ENCODE data around the gene RRM1.

RRM1 gene

DNA sequence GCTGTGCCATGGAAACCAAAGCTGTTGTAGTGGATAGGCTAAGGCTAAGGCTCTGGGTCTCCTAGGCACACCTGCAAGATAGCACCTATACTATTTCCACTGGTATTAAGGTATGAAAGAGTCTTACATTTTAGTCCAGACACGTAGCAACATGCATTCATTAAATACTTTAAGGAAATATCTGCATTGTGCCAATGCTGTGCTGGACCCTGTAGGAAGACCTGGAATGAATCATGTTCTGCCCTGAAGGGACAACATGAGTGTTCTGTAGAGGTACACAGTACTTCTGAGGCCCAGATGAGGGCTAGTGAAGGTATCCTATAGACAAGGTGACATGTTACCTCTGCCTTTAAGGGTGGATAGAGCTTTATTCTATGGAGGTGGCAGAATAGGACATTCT is 35.2 kb upstream of the RRM1 start:
- TF ChIP-seq, protein P1, sequence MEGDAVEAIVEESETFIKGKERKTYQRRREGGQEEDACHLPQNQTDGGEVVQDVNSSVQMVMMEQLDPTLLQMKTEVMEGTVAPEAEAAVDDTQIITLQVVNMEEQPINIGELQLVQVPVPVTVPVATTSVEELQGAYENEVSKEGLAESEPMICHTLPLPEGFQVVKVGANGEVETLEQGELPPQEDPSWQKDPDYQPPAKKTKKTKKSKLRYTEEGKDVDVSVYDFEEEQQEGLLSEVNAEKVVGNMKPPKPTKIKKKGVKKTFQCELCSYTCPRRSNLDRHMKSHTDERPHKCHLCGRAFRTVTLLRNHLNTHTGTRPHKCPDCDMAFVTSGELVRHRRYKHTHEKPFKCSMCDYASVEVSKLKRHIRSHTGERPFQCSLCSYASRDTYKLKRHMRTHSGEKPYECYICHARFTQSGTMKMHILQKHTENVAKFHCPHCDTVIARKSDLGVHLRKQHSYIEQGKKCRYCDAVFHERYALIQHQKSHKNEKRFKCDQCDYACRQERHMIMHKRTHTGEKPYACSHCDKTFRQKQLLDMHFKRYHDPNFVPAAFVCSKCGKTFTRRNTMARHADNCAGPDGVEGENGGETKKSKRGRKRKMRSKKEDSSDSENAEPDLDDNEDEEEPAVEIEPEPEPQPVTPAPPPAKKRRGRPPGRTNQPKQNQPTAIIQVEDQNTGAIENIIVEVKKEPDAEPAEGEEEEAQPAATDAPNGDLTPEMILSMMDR (IDR thresholded peaks at IDR 0.05; ENCODE audit: insufficient read depth, low read depth, low read length, missing control alignments): no peak
- DNase-seq (ENCODE audit: low read depth): no peak

DNA sequence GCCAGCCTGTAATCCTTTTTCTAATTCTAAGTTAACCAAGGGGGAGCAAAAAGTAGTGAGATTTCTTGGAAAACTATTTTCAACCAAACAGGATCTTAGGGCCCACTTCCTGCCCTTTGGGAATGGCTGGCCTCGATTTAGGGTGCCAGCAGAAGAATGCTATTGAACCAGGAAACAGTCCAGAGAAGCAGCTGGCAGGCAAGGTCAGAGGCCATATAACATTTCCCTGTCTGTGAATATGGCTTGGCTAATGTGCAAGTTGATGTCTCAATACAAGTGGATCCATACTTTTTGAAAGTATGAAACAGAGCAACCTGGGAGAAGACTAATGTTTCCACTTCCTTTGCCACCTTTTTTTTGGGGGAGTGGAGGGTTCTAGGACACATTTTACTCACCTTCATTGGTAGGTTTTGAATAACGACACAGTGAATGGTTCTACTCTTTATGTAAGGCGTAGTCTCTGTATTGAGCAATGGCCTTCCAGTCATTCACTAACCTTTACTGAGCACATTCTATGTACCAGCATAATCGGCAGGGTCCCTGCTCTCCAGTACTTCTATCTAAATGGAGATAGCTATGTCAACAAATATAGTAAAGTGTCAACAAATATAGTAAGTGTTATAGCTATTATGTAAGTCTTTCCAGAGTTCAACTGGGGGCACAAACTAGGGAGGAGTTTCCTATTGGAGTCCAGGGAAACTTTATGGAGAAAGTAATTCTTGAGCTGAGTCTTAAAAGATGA is 34.2 kb upstream of the RRM1 start:
- TF ChIP-seq, protein P1 (IDR thresholded peaks at IDR 0.05; ENCODE audit: insufficient read depth, low read depth, low read length, missing control alignments): no peak
- H3K4me3 ChIP-seq (ENCODE audit: low read depth, low read length): no peak overlapping the region
- no peak for DNase-seq (ENCODE audit: low read depth)

More for the DNA sequence above, 35.2 kb upstream of the RRM1 start:
- no peak overlapping the region for H3K4me3 ChIP-seq (ENCODE audit: low read depth, low read length)

DNA sequence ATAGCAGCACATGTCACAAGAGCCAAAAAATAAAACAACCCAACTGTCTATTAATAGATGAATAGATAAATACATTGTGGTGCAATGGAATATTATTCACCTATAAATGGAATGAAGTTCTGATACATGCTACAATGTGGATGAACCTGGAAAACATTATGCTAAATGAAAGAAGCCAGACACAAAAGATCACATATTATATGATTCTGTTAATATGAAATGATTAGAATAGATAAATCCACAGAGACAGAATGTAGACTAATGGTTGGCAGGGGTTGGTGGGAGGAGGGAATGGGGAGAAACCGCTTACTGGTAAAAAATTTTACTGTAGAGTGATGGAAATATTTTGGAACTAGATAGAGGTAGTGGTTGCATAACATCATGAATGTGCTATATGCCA is 32.9 kb upstream of the RRM1 start:
- H3K4me3 ChIP-seq (ENCODE audit: low read depth, low read length): no peak overlapping the region
- TF ChIP-seq, protein P1 (IDR thresholded peaks at IDR 0.05; ENCODE audit: insufficient read depth, low read depth, low read length, missing control alignments): no peak
- no peak for DNase-seq (ENCODE audit: low read depth)

DNA sequence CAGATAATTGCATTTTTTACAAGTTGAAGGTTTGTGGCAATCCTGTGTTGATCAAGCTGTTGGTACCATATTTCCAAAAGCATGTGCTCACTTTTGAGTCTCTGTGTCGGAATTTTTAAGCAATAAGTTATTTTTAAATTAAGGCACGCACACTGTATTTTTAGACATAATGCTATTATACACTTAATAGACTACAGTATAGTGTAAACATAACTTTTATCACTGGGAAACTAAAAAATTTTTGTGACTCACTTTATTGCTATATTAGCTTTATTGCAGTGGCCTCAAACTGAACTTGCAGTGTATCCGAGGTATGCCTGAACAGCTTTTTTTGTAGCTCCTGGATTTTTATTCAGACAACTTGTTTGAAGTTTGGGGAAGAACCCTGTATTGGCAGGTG is 31.3 kb upstream of the RRM1 start:
- TF ChIP-seq, protein P1 (IDR thresholded peaks at IDR 0.05; ENCODE audit: insufficient read depth, low read depth, low read length, missing control alignments): no peak
- H3K4me3 ChIP-seq (ENCODE audit: low read depth, low read length): no peak overlapping the region
- no peak for DNase-seq (ENCODE audit: low read depth)

DNA sequence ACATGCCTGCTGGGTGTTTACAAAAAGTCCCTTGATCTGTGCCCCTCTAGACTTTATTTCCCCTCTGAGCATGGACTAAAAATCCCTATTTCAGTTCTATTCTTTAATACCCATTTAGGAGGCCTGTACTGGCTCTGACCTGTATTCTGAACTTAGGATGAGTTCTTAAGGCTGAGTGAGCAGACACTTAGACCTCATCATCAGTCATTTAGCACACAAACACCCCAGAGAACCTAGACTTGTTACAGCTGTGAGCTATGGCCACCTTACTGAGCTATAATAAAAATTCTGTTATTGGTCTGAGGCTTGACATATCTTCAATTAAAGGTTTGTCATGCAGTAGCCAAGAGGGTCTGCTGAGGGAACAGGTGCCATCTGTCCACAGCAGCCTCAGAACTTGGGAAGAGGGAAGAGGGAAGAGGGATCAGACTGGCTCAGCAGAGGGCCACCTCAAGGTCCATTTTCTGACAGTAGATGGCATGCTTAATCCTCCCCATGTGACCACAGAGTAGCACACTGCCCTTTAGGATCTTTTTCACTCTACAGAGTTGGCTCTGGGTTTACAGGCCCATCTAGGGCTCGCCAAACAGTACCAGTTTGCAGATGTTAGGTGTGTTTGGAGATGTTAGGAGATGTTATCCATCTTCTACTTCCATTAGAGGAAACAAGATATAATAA is 30.2 kb upstream of the RRM1 start:
- DNase-seq (ENCODE audit: low read depth): no peak
- TF ChIP-seq, protein P1 (IDR thresholded peaks at IDR 0.05; ENCODE audit: insufficient read depth, low read depth, low read length, missing control alignments): no peak
- no peak overlapping the region for H3K4me3 ChIP-seq (ENCODE audit: low read depth, low read length)

DNA sequence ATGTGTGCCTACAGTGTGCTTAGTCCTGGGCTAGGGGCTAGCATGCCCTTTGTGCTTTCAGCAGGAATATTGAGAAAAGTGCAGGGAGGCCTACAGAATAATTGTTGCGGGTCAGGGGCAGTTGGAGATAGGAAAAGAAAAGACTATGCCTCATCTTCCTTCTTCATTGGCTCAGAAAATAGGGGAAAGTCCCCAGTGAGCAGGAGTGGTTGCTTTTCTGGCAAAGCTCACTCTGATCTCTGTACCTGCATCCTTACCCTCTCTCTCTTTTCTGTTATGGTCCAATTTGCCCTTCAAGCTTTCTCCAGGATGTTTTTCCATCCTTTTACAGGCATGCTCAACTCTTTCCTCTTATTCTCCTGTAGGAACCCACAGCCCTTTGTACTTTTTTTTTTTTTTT is 29.5 kb upstream of the RRM1 start:
- DNase-seq (ENCODE audit: low read depth): no peak
- TF ChIP-seq, protein P1 (IDR thresholded peaks at IDR 0.05; ENCODE audit: insufficient read depth, low read depth, low read length, missing control alignments): no peak
- no peak overlapping the region for H3K4me3 ChIP-seq (ENCODE audit: low read depth, low read length)
